Measurements from ENCODE around the gene SRSF4. TPM values are rescaled to one million over a fixed set of nuclear protein-coding genes. Genes with fewer than 3 reads are reported as not detected.

The SRSF4 gene
- total and polyA plus RNA-seq, 2 of the 8 experiments (the other 6 are each of a cell fraction or from before 2014, with no cell fraction given) = 34.9 to 86.5 TPM

GRCh38 chr1:29196863-29197589, 15.3 kb upstream of the SRSF4 start (continued):
- TF ChIP-seq EP300 (IDR thresholded peaks at IDR 0.05; ENCODE audit: borderline replicate concordance in 1 of 2, low read depth in 2 of 2, low read length in 2 of 2) = no peak

Measured in H1 (cell line).